Hematopoietic multipotent progenitor cell treated with erythropoietin and hydrocortisone succinate and interleukin-3 and kit ligand, for 6 days (in vitro differentiated cells): Measurements from ENCODE around the gene CNIH3.

Source experiments
- DNase-seq: peaks from one replicate; pipeline ENCODE4 v3.0.0-alpha.2; 2015

The CNIH3 gene

DNA sequence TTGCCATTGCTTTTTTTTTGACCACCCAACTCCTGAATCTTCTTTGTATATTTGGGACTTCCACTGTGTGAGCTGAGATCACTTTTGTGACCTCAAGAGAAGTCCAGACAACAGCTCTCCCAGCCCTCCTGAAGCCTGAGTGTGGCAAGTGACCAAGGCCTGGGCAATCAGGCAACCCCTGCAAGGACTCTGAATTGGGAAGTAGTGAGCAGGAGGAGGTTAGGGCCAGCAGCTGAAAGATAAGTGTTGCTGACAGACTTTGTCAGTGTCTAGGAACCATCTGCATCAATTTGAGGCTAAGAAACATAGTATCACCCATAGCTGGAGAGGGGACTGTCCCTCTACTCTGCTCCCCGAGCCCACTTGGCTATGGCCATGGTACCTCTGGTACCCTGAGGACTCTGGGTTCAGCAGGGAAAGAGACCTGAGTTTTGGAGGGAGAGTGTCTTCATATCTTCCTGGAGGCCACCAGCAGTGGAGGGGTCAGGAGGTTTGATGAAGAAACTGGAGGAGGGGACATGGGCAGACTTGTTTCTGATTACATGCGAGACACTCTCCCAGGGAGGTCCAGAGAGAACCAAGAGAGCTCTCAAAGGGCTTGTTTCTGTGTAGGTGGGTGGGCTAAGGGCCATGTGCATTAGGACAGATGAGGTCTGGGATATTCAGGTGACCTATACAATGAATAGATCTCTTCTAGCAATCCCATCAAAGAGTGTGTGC lies 166.3 kb downstream of the CNIH3 start:
- DNase-seq = no peak

DNA sequence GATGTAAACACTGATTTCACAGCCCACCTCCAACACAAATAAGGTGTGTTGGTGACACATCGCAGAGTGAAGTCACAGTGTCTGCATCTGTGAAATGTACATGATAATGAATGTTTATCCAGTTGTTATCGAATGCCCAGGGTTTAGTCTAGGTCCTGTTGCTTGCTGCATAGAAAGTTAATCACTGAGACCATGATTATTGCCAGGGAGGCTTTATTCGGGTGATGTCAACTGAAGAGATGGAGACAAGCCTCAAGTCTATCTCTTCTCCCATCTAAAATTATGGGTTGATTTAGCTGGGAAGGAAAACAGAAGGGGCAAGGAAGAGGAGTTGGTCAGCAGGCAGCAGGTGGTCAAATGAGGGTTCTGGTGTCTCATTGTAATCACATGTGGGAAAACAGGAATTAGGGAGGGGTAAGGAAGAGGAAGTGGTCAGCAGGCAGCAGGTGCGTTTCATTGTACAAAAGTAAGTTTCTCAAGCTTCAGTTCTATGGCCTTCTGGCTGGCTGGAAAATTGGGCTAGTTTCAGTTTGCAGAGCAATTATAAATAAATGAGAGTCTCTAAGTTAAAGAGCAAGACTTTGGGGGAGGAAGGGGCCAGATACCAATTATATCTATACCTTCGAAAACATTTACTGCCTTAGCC lies 167.0 kb downstream of the CNIH3 start:
- no peak for DNase-seq

DNA sequence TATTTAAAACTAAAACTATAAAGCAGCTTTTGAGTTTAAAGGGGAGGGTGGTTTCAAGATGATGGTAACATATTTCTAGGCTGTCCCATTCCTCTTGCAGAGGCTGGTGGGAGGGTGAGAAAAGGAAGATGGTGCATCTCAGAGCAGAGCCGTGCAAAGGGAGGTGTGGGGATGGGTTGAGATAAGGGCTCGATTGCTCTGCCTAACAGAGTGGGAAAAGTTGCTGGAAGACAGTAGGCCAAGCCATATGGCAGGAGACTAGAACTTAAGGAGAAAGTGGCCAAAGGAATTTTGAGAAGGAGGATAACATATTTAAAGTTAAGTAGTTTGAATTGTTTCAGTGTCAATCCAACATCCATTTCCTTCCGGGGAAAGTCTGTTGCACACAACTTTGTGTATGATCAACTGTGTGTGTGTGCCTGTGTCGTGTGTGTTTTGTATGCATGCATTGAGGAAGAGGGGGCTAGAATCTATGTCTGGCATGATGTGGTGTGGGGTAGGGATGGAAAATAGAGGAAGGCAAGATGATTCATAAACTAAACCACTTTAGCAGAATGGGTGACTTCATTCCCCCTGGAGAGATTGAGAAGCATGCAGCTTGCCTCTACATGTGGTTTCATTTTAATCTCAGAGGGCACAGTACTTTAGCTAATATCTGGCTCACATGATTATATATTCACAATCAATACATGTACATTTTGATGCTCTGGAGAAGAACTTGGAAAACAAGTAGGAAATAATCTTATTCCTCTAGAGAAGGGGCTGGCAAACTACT lies 168.3 kb downstream of the CNIH3 start:
- no peak for DNase-seq

- no peak for DNase-seq
These were observed 168.9 kb downstream of the CNIH3 start for GRCh38 chr1:224785040-224785328.

GRCh38 chr1:224785622-224786021 lies 169.5 kb downstream of the CNIH3 start:
- DNase-seq = no peak

GRCh38 chr1:224786533-224787250 lies 170.6 kb downstream of the CNIH3 start:
- no peak for DNase-seq

DNA sequence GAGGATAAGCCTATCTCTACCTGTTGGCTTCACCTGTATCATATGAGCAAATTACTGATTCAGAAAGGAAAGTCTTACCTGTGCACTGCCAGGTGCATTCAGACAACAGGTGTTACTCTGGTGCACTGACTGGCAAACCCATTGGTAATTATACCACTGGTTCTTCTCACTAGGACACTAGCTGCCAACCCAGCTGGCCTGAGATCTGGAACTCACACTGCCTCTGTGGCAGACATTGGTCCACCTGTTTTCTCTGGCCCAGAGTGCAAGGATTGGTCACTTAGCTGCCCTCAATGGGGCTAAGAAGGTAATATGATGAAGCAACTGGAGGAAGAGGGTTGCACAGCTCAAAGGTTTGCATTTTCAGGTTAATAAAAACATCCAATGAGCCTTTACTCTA lies 173.2 kb downstream of the CNIH3 start:
- no peak for DNase-seq
